HG03066 (cell line): Measurements from ENCODE around the gene ADGRL3.
"Not testable (repeated sequence)": the region's sequence is repeated elsewhere in the genome, so short reads cannot be mapped to it uniquely, and the experiment has no call there.

ENCODE experiments used
- ATAC-seq: cut with Tn5 transposase; IDR thresholded peaks from one replicate; pipeline ENCODE4 v1.9.1; 2021; ENCODE audit warnings: low read depth; ENCODE audit not compliant: unreplicated experiment

Gene ADGRL3

GRCh38 chr4:61714387-61714911, 514.3 kb downstream of the ADGRL3 start:
- ATAC-seq = no peak

- no peak for ATAC-seq
Observed at GRCh38 chr4:61716426-61716825, 516.3 kb downstream of the ADGRL3 start.

- ATAC-seq = no peak
Observed at GRCh38 chr4:61723492-61723891, 523.4 kb downstream of the ADGRL3 start.

GRCh38 chr4:61727286-61727685, 527.2 kb downstream of the ADGRL3 start:
- ATAC-seq = no peak

- ATAC-seq = no peak
Observed at GRCh38 chr4:61734409-61734808, 534.3 kb downstream of the ADGRL3 start.

- ATAC-seq = no peak
Observed at GRCh38 chr4:61739887-61740286, 539.8 kb downstream of the ADGRL3 start.

GRCh38 chr4:61740886-61741285, 540.8 kb downstream of the ADGRL3 start:
- no peak for ATAC-seq

GRCh38 chr4:61741327-61742096, 541.4 kb downstream of the ADGRL3 start:
- no peak for ATAC-seq

GRCh38 chr4:61750810-61751209, 550.7 kb downstream of the ADGRL3 start:
- no peak for ATAC-seq

GRCh38 chr4:61752617-61753016, 552.5 kb downstream of the ADGRL3 start:
- ATAC-seq = no peak

- no peak for ATAC-seq
Observed at GRCh38 chr4:61753739-61754138, 553.6 kb downstream of the ADGRL3 start.

GRCh38 chr4:61756937-61757336, 556.8 kb downstream of the ADGRL3 start:
- ATAC-seq = not testable (repeated sequence)

- ATAC-seq = not testable (repeated sequence)
Observed at GRCh38 chr4:61757983-61758382, 557.9 kb downstream of the ADGRL3 start.

GRCh38 chr4:61758596-61758995, 558.5 kb downstream of the ADGRL3 start:
- not testable (repeated sequence) for ATAC-seq

- not testable (repeated sequence) for ATAC-seq
Observed at GRCh38 chr4:61759245-61759644, 559.1 kb downstream of the ADGRL3 start.

GRCh38 chr4:61759885-61760284, 559.8 kb downstream of the ADGRL3 start:
- not testable (repeated sequence) for ATAC-seq

GRCh38 chr4:61760820-61761219, 560.7 kb downstream of the ADGRL3 start:
- no peak for ATAC-seq

GRCh38 chr4:61762722-61763627, 562.8 kb downstream of the ADGRL3 start:
- ATAC-seq = no peak

GRCh38 chr4:61763682-61764081, 563.6 kb downstream of the ADGRL3 start:
- no peak for ATAC-seq

- not testable (repeated sequence) for ATAC-seq
Observed at GRCh38 chr4:61764090-61764489, 564.0 kb downstream of the ADGRL3 start.

GRCh38 chr4:61769444-61770167, 569.5 kb downstream of the ADGRL3 start:
- ATAC-seq = not testable (repeated sequence)
